ENCODE data around the gene FILIP1L. TPM values are rescaled to one million over a fixed set of nuclear protein-coding genes. Genes with fewer than 3 reads are reported as not detected.
"Not testable (repeated sequence)": the region's sequence is repeated elsewhere in the genome, so short reads cannot be mapped to it uniquely, and the experiment has no call there.

The FILIP1L gene
- total RNA-seq, 2 experiments from 2014 or later = not detected

DNA sequence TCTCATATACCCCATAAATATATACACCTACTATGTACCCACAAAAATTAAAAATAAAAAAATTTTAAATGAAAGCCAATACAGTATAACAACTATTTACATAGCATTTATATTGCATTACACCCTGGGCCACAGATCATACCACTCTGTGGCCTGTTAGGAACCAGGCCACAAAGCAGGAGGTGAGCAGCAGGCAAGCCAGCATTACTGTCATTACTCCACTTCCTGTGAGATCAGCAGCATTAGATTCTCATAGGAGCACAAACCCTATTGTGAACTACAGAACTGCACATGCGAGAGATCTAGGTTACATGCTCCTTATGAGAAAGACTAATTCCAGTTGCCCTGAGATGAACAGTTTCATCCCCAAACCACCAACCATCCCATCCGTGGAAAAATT, 17.4 kb downstream of the FILIP1L start:
- ChIA-PET CTCF (ENCODE audit: unreplicated experiment) (no interaction called here), POLR2A (no interaction called here)
- Histone ChIP-seq H3K4me1 (ENCODE audit: insufficient read depth, low read length, poor library complexity, severe bottlenecking) (no peaks in the 10 kb centered on the region), H3K4me3 (ENCODE audit: low read depth, low read length, poor library complexity, severe bottlenecking) (no peak overlapping the region), H4K20me1 (ENCODE audit: insufficient read depth, low read length) (no peaks in the 10 kb centered on the region; the same call in 1 of the 2 replicates), H3K27ac (ENCODE audit: low read depth, low read length, poor library complexity, severe bottlenecking) (no peak overlapping the region), H3K9me2 (ENCODE audit: insufficient read depth, low read length) (no peaks in the 10 kb centered on the region), H3K36me3 (ENCODE audit: insufficient read depth, low read length) (no peaks in the 10 kb centered on the region), H2AFZ (ENCODE audit: low read length) (no peak overlapping the region), H3K4me2 (ENCODE audit: low read length) (no peak overlapping the region), H3K9me3 (ENCODE audit: low read length) (no peaks in the 10 kb centered on the region), H3K79me2 (ENCODE audit: insufficient read depth, low read depth, low read length) (no peaks in the 10 kb centered on the region)
- no peak for DNase-seq (ENCODE audit: low spot score)
- BruUV-seq (replicated peaks) = no TSS peak
- TF ChIP-seq, protein P1, sequence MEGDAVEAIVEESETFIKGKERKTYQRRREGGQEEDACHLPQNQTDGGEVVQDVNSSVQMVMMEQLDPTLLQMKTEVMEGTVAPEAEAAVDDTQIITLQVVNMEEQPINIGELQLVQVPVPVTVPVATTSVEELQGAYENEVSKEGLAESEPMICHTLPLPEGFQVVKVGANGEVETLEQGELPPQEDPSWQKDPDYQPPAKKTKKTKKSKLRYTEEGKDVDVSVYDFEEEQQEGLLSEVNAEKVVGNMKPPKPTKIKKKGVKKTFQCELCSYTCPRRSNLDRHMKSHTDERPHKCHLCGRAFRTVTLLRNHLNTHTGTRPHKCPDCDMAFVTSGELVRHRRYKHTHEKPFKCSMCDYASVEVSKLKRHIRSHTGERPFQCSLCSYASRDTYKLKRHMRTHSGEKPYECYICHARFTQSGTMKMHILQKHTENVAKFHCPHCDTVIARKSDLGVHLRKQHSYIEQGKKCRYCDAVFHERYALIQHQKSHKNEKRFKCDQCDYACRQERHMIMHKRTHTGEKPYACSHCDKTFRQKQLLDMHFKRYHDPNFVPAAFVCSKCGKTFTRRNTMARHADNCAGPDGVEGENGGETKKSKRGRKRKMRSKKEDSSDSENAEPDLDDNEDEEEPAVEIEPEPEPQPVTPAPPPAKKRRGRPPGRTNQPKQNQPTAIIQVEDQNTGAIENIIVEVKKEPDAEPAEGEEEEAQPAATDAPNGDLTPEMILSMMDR (conservative IDR thresholded peaks at IDR 0.05; ENCODE audit: low read length) = no peak
- no peak for TF ChIP-seq EZH2phosphoT487 (IDR thresholded peaks at IDR 0.05; ENCODE audit: borderline replicate concordance, low read depth, low read length)
- intact Hi-C loops (cut with micrococcal nuclease; ENCODE audit: unreplicated experiment) = no loop called here

DNA sequence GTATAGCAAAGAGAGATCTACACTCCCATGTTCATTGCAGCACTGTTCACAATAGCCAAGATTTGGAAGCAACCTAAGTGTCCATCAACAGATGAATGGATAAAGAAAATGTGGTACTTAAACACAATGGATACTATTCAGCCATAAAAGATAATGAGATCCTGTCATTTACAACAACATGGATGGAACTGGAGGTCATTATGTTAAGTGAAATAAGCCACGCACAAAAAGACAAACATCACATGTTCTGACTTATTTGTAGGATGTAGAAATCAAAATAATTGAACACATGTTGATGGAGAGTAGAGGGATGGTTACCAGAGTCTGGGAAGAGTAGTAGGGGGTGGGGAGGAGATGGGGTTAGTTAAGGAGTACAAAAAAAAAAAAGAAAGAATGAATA, 18.0 kb downstream of the FILIP1L start:
- H3K4me2 ChIP-seq (ENCODE audit: low read length); BruUV-seq (replicated peaks); DNase-seq (ENCODE audit: low spot score); CTCF ChIA-PET (ENCODE audit: unreplicated experiment); H3K4me3 ChIP-seq (ENCODE audit: low read depth, low read length, poor library complexity, severe bottlenecking); H3K9me2 ChIP-seq (ENCODE audit: insufficient read depth, low read length); H2AFZ ChIP-seq (ENCODE audit: low read length); H3K27ac ChIP-seq (ENCODE audit: low read depth, low read length, poor library complexity, severe bottlenecking); intact Hi-C loops (cut with micrococcal nuclease; ENCODE audit: unreplicated experiment); H3K9me3 ChIP-seq (ENCODE audit: low read length); H3K79me2 ChIP-seq (ENCODE audit: insufficient read depth, low read depth, low read length); H3K4me1 ChIP-seq (ENCODE audit: insufficient read depth, low read length, poor library complexity, severe bottlenecking); H4K20me1 ChIP-seq (ENCODE audit: insufficient read depth, low read length); H3K36me3 ChIP-seq (ENCODE audit: insufficient read depth, low read length): not testable (repeated sequence)
- POLR2A ChIA-PET = interaction anchor here (0.6 kb wide), 2 partner anchors 49 to 295 kb away, joined by 3 read pairs; no protein-coding TSS in a partner anchor

DNA sequence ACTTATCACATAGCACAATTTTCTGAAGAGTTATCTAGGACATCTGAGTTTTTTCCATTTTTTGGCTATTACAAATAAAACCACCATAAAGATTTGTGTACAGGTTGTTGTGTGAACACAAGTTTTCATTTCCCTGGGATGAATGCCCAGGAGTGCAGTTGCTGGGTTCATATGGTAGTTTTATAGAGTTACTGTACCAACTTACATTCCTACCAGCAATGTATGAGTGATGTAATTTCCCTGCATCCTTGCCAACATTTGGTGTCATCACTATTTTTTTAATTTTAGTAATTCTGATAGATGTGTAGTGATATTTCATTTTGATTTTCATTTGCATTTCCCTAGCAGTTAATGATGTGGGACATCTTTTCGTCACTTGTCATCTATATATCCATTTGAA, 20.5 kb downstream of the FILIP1L start:
- Histone ChIP-seq H3K4me2 (ENCODE audit: low read length) (no peak overlapping the region), H3K4me3 (ENCODE audit: low read depth, low read length, poor library complexity, severe bottlenecking) (no peak overlapping the region), H3K36me3 (ENCODE audit: insufficient read depth, low read length) (no peaks in the 10 kb centered on the region), H3K4me1 (ENCODE audit: insufficient read depth, low read length, poor library complexity, severe bottlenecking) (no peaks in the 10 kb centered on the region), H4K20me1 (ENCODE audit: insufficient read depth, low read length) (no peaks in the 10 kb centered on the region; the same call in 1 of the 2 replicates), H3K9me3 (ENCODE audit: low read length) (no peaks in the 10 kb centered on the region), H3K27ac (ENCODE audit: low read depth, low read length, poor library complexity, severe bottlenecking) (no peak overlapping the region), H2AFZ (ENCODE audit: low read length) (no peak overlapping the region), H3K79me2 (ENCODE audit: insufficient read depth, low read depth, low read length) (no peaks in the 10 kb centered on the region), H3K9me2 (ENCODE audit: insufficient read depth, low read length) (no peaks in the 10 kb centered on the region)
- intact Hi-C loops (cut with micrococcal nuclease; ENCODE audit: unreplicated experiment) = no loop called here
- CTCF ChIA-PET (ENCODE audit: unreplicated experiment) = no interaction called here
- POLR2A ChIA-PET = interaction anchor here (0.5 to 2.6 kb wide), 5 partner anchors 11 to 910 kb away, joined by 4 to 10 read pairs (median 6); no protein-coding TSS in a partner anchor
- DNase-seq (ENCODE audit: low spot score) = no peak
- no TSS peak for BruUV-seq (replicated peaks)
- no peak for TF ChIP-seq EZH2phosphoT487 (IDR thresholded peaks at IDR 0.05; ENCODE audit: borderline replicate concordance, low read depth, low read length)
- TF ChIP-seq, protein P1 (conservative IDR thresholded peaks at IDR 0.05; ENCODE audit: low read length) = no peak
